ENCODE results near the gene SMIM29.
"Not testable (repeated sequence)": the region's sequence is repeated elsewhere in the genome, so short reads cannot be mapped to it uniquely, and the experiment has no call there.

Gene SMIM29

GRCh38 chr6:34267746-34268145, 18.9 kb upstream of the SMIM29 start:
- H3K4me3 ChIP-seq (ENCODE audit: low read depth, low read length), result no peak overlapping the region
- no peak for TF ChIP-seq CTCF (IDR thresholded peaks at IDR 0.05; ENCODE audit: borderline replicate concordance, insufficient read depth, low read depth, low read length)

- H3K4me3 ChIP-seq (ENCODE audit: low read depth, low read length), result not testable (repeated sequence)
Observed at GRCh38 chr6:34263484-34263883, 14.7 kb upstream of the SMIM29 start.

GRCh38 chr6:34260576-34261267, 11.9 kb upstream of the SMIM29 start:
- no peak for TF ChIP-seq CTCF (IDR thresholded peaks at IDR 0.05; ENCODE audit: borderline replicate concordance, insufficient read depth, low read depth, low read length)
- H3K4me3 ChIP-seq (ENCODE audit: low read depth, low read length), result no peak overlapping the region

GRCh38 chr6:34259529-34260069, 10.8 kb upstream of the SMIM29 start:
- H3K4me3 ChIP-seq (ENCODE audit: low read depth, low read length), result no peak overlapping the region
- TF ChIP-seq CTCF (IDR thresholded peaks at IDR 0.05; ENCODE audit: borderline replicate concordance, insufficient read depth, low read depth, low read length), result no peak

GRCh38 chr6:34252395-34252794, 3.6 kb upstream of the SMIM29 start:
- not testable (repeated sequence) for H3K4me3 ChIP-seq (ENCODE audit: low read depth, low read length)

- peak overlapping the region; percentile 59 for H3K4me3 ChIP-seq (ENCODE audit: low read depth, low read length)
- TF ChIP-seq CTCF (IDR thresholded peaks at IDR 0.05; ENCODE audit: borderline replicate concordance, insufficient read depth, low read depth, low read length), result no peak
Observed at GRCh38 chr6:34249469-34250261, 859 bp upstream of the SMIM29 start.

GRCh38 chr6:34248198-34248726, 544 bp downstream of the SMIM29 start:
- peak overlapping the region; percentile 59 for H3K4me3 ChIP-seq (ENCODE audit: low read depth, low read length)
- TF ChIP-seq CTCF (IDR thresholded peaks at IDR 0.05; ENCODE audit: borderline replicate concordance, insufficient read depth, low read depth, low read length), result no peak

Data from GM12875 (cell line).